SK-N-MC (cell line): ENCODE measurements around the gene EFNA4.

Source experiments
- EZH2 ChIP-seq: fragments of 200-600 bp; sonication (generic); IDR thresholded peaks from one replicate; pipeline ENCODE4 v1.6.1; 2017; ENCODE audit warnings: antibody characterized with exemption
- FOXP2 ChIP-seq: optimal IDR thresholded peaks from 2 replicates; pipeline ENCODE3; 2011; ENCODE audit warnings: mild to moderate bottlenecking, moderate library complexity; ENCODE audit not compliant: insufficient read depth; ENCODE audit errors: extremely low read length, control extremely low read depth
- POLR2AphosphoS5 ChIP-seq: IDR thresholded peaks from 2 replicates; pipeline ENCODE4 v1.6.1; 2012; ENCODE audit warnings: mild to moderate bottlenecking, low read depth, low read length, borderline replicate concordance

GRCh38 chr1:155068599-155068998 is 5.1 kb downstream of the EFNA4 start:
- TF ChIP-seq EZH2 = no peak
- no peak for TF ChIP-seq POLR2AphosphoS5
- TF ChIP-seq FOXP2 = no peak
